B cell (primary cell): ENCODE measurements around the gene WNT11. TPM values are rescaled to one million over a fixed set of nuclear protein-coding genes. Genes with fewer than 3 reads are reported as not detected.

Source experiments
- ATAC-seq: fragments of 200-7000 bp; cut with Tn5 transposase; one replicate; pipeline ENCODE4 v1.10.0; 2021; ENCODE audit warnings: low read depth, mild to moderate bottlenecking, moderate number of reproducible peaks, moderate library complexity
- CTCF ChIA-PET: fragments of 350-600 bp; sonication (Branson Sonifier 250); formaldehyde crosslinking; loops from one replicate; lab custom pipeline; 2021; ENCODE audit warnings: antibody characterized with exemption, inconsistent platforms; lab: Charles Lee
- POLR2A ChIA-PET: fragments of 350-600 bp; sonication (Branson Sonifier 250); formaldehyde crosslinking; loops from one replicate; lab custom pipeline; 2021; ENCODE audit warnings: antibody characterized with exemption; lab: Charles Lee
- DNase-seq: peaks from one replicate; pipeline ENCODE4 v3.0.0; 2013
- H2AFZ ChIP-seq: 2 replicates; pipeline ENCODE4 v1.6.1; 2012; ENCODE audit warnings: mild to moderate bottlenecking, low read depth, low read length; ENCODE audit not compliant: insufficient read depth, poor library complexity, severe bottlenecking
- H3K27ac ChIP-seq, 2 donors: 1 replicate in 1 of 2; 2 replicates in 1 of 2; pipeline ENCODE4 v1.5.1; 2012 to 2013; ENCODE audit warnings: low read length in 2 of 2, mild to moderate bottlenecking in 2 of 2, moderate library complexity in 1 of 2
- H3K27me3 ChIP-seq, 4 experiments: fragments of 200-600 bp in 1 of 4; sonication (generic) in 1 of 4; replicated peaks in 1 of 4; 1 replicate in 2 of 4; 2 replicates in 2 of 4; pipeline versions ENCODE4 v1.6.1 to v1.7.0; 2013 to 2016; ENCODE audit warnings: low read length in 3 of 4, mild to moderate bottlenecking in 2 of 4, mixed read lengths in 1 of 4, moderate library complexity in 1 of 4; ENCODE audit not compliant: insufficient read depth in 4 of 4, control insufficient read depth in 3 of 4; ENCODE audit errors: control extremely low read depth in 1 of 4
- H3K36me3 ChIP-seq, 2 experiments: replicated peaks in 1 of 2; 1 replicate in 1 of 2; 2 replicates in 1 of 2; pipeline versions ENCODE4 v1.6.1 to v1.7.1; 2013; ENCODE audit warnings: low read length in 1 of 2; ENCODE audit not compliant: insufficient read depth in 2 of 2, control insufficient read depth in 1 of 2; ENCODE audit errors: control extremely low read depth in 1 of 2, extremely low read depth in 1 of 2
- H3K4me1 ChIP-seq, 2 donors: fragments of 200-600 bp in 1 of 2; sonication (generic) in 1 of 2; 1 replicate in 1 of 2; 2 replicates in 1 of 2; pipeline versions ENCODE4 v1.5.1 to v1.6.1; 2013 to 2017; ENCODE audit warnings: low read length in 2 of 2; ENCODE audit not compliant: control insufficient read depth in 2 of 2, insufficient read depth in 2 of 2
- H3K4me2 ChIP-seq: replicated peaks from 2 replicates; pipeline ENCODE3; 2012; ENCODE audit warnings: mild to moderate bottlenecking, low read depth, low read length; ENCODE audit not compliant: poor library complexity, severe bottlenecking
- H3K4me3 ChIP-seq, 5 experiments: fragments of 200-600 bp in 1 of 5; sonication (generic) in 1 of 5; 1 replicate in 3 of 5; 2 replicates in 2 of 5; pipeline versions ENCODE4 v1.5.1 to v1.7.0; 2011 to 2016; ENCODE audit warnings: low read length in 4 of 5, mild to moderate bottlenecking in 4 of 5, low read depth in 2 of 5, control low read depth in 1 of 5, moderate library complexity in 1 of 5; ENCODE audit not compliant: insufficient read depth in 1 of 5; ENCODE audit errors: control extremely low read depth in 1 of 5, extremely low read depth in 1 of 5
- H3K79me2 ChIP-seq: fragments of 200-600 bp; sonication (generic); one replicate; pipeline ENCODE4 v1.6.0; 2016; ENCODE audit warnings: low read length; ENCODE audit not compliant: control insufficient read depth, insufficient read depth
- H3K9ac ChIP-seq: fragments of 200-600 bp; sonication (generic); 2 replicates; pipeline ENCODE4 v1.6.1; 2017; ENCODE audit warnings: mild to moderate bottlenecking, low read length, moderate library complexity
- H3K9me3 ChIP-seq, 3 donors: one replicate each; pipeline versions ENCODE4 v1.6.1 to v1.7.1; 2013; ENCODE audit warnings: low read length in 2 of 3; ENCODE audit not compliant: control insufficient read depth in 2 of 3, insufficient read depth in 1 of 3; ENCODE audit errors: control extremely low read depth in 1 of 3
- H4K20me1 ChIP-seq: 2 replicates; pipeline ENCODE4 v1.6.0; 2012; ENCODE audit warnings: mild to moderate bottlenecking, low read length; ENCODE audit not compliant: insufficient read depth, control insufficient read depth, poor library complexity, severe bottlenecking
- H3K27ac Mint-ChIP-seq: one replicate; pipeline ENCODE4 v1.8.0; 2021; ENCODE audit warnings: mixed read lengths
- H3K27me3 Mint-ChIP-seq: one replicate; pipeline ENCODE4 v1.8.0; 2021; ENCODE audit warnings: mixed read lengths
- H3K4me1 Mint-ChIP-seq: one replicate; pipeline ENCODE4 v1.8.0; 2021; ENCODE audit warnings: mixed read lengths
- H3K4me3 Mint-ChIP-seq: one replicate; pipeline ENCODE4 v1.8.0; 2021; ENCODE audit warnings: mixed read lengths
- H3K9me3 Mint-ChIP-seq: one replicate; pipeline ENCODE4 v1.8.0; 2022; ENCODE audit warnings: mixed read lengths; ENCODE audit not compliant: insufficient read depth
- EZH2 ChIP-seq: IDR thresholded peaks from 2 replicates; pipeline ENCODE4 v1.6.1; 2012; ENCODE audit warnings: borderline replicate concordance, low read depth, mild to moderate bottlenecking, moderate library complexity, low read length; ENCODE audit not compliant: insufficient read depth, poor library complexity, severe bottlenecking
- WGBS: methylation state at CpG from one replicate; pipeline ENCODE4 v1.1.5; 2013; ENCODE audit warnings: missing lambda C conversion rate; ENCODE audit not compliant: insufficient coverage; 5-methylcytosine and 5-hydroxymethylcytosine counted together
- intact Hi-C: fragments of 100-400 bp; cut with micrococcal nuclease; formaldehyde crosslinking; loops from one replicate; pipeline ENCODE4 v1.10.0; 2022
- polyA plus RNA-seq: library from polyadenylated mRNA; depleted of rRNA; stranded (reverse); fragments of >200 nt; gene quantifications from 2 replicates; pipeline ENCODE4 v1.2.3, GENCODE V29; 2012
- total RNA-seq, 2 donors: library from RNA; stranded (reverse); fragments of 120-200 nt in 1 of 2; gene quantifications; 1 replicate in 1 of 2; 2 replicates in 1 of 2; pipeline versions ENCODE4 v1.2.3 to v1.2.4, GENCODE V29; 2013 to 2022
- TF ChIP-seq, protein P1 (sequence below): fragments of 200-600 bp; IDR thresholded peaks from one replicate; pipeline ENCODE4 v1.8.0; 2022; ENCODE audit warnings: antibody characterized with exemption, mild to moderate bottlenecking

WNT11 gene
- total and polyA plus RNA-seq, 2 donors (not counting 1 experiment from before 2014, with no cell fraction given): 0.39 TPM; not detected in 1

DNA sequence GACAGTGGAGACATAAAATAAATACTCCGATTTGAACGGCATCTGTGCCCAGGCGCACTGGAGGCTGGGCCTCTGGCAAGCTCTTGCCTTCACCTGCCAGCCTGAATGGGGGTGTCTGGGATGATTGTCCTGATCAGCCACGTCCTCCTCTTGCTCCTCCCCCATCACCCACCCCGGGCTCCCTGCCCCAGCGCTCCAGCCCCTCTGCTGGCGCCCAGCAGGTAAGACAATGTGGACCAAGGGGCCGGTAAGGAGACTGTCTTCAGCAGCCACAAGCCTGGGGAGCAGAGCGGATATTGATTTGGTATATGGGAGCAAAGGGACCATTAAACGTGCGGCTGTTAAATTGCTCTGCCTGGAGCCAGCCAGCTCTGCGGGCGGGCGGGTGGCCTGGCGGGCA, 24.9 kb downstream of the WNT11 start:
- no peaks in the 10 kb centered on the region for H3K27me3 Mint-ChIP-seq
- WGBS: 96% methylated on average over 11 of the region's 15 CpGs
- Histone ChIP-seq H3K27me3 (no peaks in the 10 kb centered on the region), H3K9me3 (peaks cover 0 to 3% (median 0%) of the 10 kb centered on the region in 3 donors), H3K4me2 (no peak overlapping the region), H3K4me3 (no peak overlapping the region), H3K27ac (no peak overlapping the region), H3K79me2 (no peaks in the 10 kb centered on the region), H3K9ac (no peak overlapping the region), H4K20me1 (no peaks in the 10 kb centered on the region), H3K4me1 (no peaks in the 10 kb centered on the region), H3K36me3 (no peaks in the 10 kb centered on the region), H2AFZ (no peak overlapping the region)
- no peak overlapping the region for H3K4me3 Mint-ChIP-seq
- ChIA-PET CTCF (no interaction called here), POLR2A (no interaction called here)
- H3K27ac Mint-ChIP-seq: no peak overlapping the region
- TF ChIP-seq, protein P1, sequence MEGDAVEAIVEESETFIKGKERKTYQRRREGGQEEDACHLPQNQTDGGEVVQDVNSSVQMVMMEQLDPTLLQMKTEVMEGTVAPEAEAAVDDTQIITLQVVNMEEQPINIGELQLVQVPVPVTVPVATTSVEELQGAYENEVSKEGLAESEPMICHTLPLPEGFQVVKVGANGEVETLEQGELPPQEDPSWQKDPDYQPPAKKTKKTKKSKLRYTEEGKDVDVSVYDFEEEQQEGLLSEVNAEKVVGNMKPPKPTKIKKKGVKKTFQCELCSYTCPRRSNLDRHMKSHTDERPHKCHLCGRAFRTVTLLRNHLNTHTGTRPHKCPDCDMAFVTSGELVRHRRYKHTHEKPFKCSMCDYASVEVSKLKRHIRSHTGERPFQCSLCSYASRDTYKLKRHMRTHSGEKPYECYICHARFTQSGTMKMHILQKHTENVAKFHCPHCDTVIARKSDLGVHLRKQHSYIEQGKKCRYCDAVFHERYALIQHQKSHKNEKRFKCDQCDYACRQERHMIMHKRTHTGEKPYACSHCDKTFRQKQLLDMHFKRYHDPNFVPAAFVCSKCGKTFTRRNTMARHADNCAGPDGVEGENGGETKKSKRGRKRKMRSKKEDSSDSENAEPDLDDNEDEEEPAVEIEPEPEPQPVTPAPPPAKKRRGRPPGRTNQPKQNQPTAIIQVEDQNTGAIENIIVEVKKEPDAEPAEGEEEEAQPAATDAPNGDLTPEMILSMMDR: no peak
- TF ChIP-seq EZH2: no peak
- H3K4me1 Mint-ChIP-seq: no peaks in the 10 kb centered on the region
- H3K9me3 Mint-ChIP-seq: no peaks in the 10 kb centered on the region
- intact Hi-C loops: no loop called here
- DNase-seq (no peak), ATAC-seq (no peak)

DNA sequence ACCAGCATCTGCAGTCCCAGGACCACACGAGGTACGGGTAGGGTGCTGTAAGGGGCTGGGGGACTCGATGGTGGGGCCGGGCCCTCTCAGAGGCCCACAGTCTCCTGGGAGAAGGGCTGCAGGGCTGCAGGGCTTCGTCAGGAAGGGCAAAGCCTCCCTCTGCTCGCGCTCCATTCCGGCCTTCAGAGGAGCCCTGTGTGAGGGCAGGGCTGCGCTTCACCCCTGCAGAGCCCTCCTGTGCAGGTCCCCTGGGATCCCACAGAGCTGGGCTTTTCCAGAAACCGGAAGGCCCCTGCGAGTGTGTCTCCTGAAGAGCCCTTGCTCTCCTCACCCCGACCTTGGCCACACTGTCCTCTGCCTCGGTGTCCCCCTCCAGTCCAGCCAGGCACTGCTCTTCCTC, 27.2 kb downstream of the WNT11 start:
- no peak overlapping the region for H3K27ac Mint-ChIP-seq
- H3K36me3 ChIP-seq: no peaks in the 10 kb centered on the region
- H3K4me2 ChIP-seq: no peak overlapping the region
- ATAC-seq (no peak), DNase-seq (no peak)
- H3K27me3 ChIP-seq: no peaks in the 10 kb centered on the region
- H3K9ac ChIP-seq: no peak overlapping the region
- no peak overlapping the region for H3K4me3 ChIP-seq
- ChIA-PET POLR2A (no interaction called here), CTCF (no interaction called here)
- no peak overlapping the region for H2AFZ ChIP-seq
- intact Hi-C loops: no loop called here
- no peaks in the 10 kb centered on the region for H4K20me1 ChIP-seq
- H3K27ac ChIP-seq: no peak overlapping the region
- H3K79me2 ChIP-seq: no peaks in the 10 kb centered on the region
- H3K4me3 Mint-ChIP-seq: no peak overlapping the region
- no peaks in the 10 kb centered on the region for H3K9me3 Mint-ChIP-seq
- H3K9me3 ChIP-seq: peaks cover 0 to 3% (median 0%) of the 10 kb centered on the region in 3 donors
- no peaks in the 10 kb centered on the region for H3K4me1 ChIP-seq
- H3K4me1 Mint-ChIP-seq: no peaks in the 10 kb centered on the region
- H3K27me3 Mint-ChIP-seq: no peaks in the 10 kb centered on the region
- TF ChIP-seq, protein P1: no peak
- no peak for TF ChIP-seq EZH2
- WGBS: 80% methylated on average over 12 of the region's 13 CpGs
